Hypothalamus (tissue), 51 donors: Measurements from ENCODE around the gene ADAD2.
A peak's percentile ranks its signal among the peaks of the same experiment; 100 is the strongest.

Experiments
- DNase-seq, 51 donors: peaks; one replicate each; lab custom pipeline; 2025; lab: John Stamatoyannopoulos, UW

The ADAD2 gene

DNA sequence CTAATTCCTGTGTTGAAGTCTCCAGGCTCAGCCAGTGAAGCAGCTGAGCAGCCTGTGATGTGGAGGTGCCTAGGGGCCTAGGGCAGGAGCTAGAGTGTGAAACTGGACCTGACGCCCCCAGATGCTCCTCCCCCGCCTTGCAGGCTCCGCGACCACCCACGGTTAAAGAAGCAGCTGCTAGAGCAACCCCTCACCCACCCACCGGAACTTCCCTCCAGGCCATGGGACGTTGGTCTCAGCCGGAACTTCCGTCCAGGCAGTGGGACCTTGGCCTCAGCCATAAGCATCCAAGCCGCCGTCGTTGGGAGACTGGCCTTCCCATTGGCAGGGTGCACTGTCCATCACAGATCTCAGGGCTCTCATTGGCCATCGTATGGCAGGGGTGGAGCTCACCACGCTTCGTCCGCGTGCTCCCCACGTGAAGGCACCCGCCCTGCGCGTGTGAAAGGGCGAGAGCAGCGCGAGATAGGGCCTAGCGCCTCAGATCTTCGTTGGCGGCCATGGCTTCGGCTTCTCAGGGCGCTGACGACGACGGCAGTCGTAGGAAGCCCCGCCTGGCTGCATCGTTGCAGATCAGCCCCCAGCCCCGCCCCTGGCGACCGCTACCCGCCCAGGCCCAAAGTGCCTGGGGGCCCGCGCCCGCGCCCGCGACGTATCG lies at the start of gene ADAD2:
Gene ADAD2, plus strand, starts transcription at position 427 of the 658 bp plus-strand sequence. Its CDS starts 74 bp downstream, at position 501.
- no peak for DNase-seq

DNA sequence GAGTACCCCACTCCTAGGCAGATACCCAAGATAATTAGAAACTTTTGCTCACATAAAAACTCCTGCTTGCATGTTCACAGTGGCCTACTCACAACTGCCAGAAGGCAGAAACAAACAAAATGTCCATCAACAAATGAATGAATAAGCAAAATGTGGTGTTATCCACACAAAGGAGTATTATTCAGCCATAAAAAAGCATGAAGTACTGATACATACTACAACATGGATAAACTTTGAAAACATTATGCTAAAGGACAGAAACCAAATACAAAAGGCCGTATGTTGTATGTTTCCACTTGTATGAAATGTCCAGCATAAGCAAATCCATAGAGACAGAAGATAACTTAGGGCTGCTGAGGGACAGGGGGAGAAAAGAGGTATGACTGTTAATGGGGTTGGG lies 47.9 kb upstream of the ADAD2 start:
- DNase-seq: no peak

DNA sequence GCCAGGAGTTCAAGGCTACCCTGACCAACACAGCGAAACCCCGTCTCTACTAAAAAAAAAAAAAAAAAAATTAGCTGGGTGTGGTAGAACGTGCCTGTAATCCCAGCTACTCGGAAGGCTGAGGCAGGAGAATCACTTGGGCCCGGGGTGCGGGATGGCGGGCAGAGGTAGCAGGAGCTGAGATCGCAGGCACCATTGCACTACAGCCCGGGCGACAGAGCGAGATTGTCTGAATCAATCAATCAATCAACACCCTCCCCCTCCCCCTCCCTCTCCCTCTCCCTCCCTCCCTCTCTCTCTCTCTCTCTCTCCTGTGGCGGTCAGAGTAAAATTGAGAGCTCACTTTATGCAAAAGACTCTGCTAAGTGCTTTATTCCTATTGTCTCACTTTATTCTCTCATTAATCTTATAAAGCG lies 47.2 kb upstream of the ADAD2 start:
- DNase-seq: no peak

DNA sequence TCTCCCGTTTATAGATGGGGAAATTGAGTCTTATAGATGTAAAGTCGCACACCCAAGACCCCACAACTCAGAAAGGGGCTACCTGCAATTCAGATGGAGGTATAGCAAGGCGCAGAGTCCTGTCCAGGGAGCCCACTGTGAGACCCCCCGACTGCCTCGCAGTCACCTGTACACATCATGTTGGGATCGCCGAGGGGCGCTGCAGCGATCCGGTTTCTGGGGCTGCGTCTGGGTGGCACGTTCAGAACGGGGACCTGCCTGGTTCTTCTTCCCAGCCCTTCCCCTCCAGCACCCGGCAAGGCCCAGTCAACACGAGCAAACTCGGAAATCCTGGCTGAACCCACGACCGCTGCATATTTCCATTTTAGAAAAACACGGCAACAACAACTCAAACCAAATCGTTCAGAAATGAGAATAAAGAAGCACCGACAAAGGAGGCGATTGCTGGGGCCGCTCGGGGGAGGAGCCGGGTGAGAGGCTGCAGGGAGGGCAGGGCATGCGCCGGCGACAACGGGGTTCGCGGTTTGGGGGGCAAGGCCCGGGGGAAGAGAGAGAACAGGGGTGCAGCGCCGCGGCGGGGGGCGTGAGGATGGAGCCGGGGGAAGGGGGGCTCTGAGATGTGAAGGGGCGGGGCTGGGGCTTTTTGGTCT lies 46.6 kb upstream of the ADAD2 start:
- peak in 19 of 51 donors; percentile 9 to 49 (median 29) for DNase-seq

DNA sequence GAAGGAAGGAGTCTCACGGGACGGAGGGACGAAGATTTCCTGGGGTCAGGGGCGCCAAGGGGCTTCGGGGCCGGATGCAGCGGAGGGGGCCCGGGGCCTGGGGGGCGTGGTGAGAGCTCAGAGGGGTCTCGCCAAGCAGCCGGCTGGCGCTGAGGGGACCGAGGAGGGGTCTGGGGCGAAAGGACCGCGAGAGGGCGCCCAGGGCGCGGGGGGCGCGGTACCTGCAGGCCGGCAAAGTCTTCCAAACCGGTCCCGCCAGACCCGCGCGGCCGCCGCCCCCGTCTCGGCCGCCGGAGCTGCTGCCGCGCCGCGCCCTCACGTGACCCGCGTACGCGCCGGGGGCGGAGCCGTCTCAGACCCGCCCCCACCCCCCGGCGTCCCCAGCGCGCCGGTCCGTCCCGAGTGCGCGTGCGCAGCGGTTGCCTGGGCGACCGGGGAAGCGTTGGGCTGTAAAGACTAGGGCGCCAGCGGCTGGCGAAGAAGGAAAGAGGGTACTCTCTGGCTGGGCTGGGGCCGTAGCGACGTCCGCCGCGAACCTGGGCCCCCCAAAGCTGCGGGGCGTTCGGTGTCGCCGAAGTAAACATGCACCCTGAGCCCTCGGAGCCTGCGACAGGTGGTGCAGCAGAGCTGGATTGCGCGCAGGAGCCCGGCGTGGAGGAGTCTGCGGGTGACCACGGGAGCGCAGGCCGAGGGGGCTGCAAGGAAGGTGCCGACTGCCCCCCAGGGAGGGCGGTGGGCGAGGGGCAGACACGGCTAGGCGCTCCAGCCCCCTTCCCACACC lies 45.9 kb upstream of the ADAD2 start, which contains the start of the genes DNAAF1 and HSDL1:
Gene DNAAF1, plus strand, starts transcription at position 450 of the 781 bp plus-strand sequence. Its CDS starts 133 bp downstream, at position 583.
Gene HSDL1, minus strand, starts transcription at position 319 of the 781 bp plus-strand sequence. CDS start 13,856 bp downstream, outside the sequence.
- DNase-seq: peak; percentile 20 to 96 (median 85)

DNA sequence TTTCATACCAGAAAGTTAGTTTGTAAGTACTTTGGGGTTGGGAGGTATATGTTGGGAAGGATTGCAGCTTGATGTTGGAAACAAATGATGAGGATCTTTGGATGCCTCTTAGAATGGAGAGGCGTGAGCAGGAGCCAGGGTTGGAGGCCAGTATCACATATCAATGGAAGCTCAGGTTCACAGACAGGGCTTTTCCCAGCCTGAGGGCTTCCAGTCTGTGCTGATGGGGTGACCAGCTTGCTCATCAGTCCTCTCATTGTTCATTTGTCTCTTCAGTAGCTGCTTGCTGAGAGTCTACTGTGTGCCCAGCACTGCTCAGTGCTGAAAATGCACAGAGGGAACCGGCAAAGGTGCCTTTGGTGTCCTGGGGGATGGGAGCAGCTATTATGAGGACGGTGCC lies 40.0 kb upstream of the ADAD2 start:
- DNase-seq: no peak

DNA sequence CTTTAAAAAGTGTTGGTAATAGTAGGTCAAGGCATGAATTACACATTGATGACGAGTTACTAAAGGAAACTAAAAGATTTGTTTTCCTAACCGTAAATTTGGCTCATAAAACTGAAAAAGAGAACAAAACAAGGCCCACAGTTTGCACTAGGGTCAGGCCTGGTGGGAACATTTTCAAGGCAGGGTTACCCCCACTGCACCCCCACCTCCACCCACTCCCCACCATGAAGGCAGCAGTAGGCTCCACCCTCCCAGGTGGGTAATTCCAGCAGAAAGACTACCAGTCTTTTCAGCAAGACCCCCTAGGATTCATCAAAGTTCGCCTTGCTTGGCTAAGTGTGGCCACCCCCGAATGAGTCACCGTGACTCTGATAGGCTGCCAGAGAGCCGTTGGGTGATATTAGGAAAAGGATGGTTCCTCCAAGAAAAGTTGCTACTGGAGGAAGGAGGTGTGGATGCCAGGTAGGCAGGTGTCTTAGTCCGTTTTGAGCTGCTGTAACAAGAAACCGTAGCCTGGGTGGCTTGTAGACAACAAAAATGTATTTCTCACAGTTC lies 37.2 kb upstream of the ADAD2 start:
- DNase-seq: no peak

DNA sequence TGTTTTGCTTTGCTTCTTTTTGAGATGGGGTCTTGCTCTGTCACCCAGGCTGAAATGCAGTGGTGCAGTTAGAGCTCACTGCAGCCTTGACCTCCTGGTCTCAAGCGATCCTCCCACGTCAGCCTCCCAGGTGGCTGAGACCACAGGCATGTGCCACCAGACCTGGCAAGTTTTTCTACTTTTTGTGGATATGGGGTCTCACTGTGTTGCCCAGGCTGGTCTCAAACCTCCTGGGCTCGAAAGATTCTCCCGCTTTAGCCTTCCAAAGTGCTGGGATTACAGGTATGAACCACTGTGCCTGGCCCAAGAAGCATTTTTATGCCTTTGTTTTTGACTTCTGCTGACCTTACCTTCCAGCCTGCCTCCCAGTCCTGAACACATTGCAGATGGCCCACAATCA lies 35.7 kb upstream of the ADAD2 start:
- no peak for DNase-seq

DNA sequence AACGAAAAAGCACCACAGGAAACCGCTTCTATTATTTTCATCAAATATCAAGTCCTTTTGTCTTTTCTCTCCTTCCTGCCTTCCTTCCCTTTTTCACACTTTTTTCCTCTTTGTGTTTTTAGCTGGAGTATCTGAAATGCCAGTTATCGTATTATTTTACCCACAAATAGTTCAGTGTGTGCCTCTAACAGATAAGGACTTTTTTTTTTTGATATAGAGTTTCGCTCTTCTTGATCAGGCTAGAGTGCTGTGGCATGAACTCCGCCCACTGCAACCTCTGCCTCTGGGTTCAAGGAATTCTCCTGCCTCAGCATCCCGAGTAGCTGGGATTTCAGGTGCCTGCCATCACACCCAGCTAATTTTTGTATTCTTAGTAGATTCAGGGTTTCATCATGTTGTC lies 35.2 kb upstream of the ADAD2 start:
- no peak for DNase-seq

DNA sequence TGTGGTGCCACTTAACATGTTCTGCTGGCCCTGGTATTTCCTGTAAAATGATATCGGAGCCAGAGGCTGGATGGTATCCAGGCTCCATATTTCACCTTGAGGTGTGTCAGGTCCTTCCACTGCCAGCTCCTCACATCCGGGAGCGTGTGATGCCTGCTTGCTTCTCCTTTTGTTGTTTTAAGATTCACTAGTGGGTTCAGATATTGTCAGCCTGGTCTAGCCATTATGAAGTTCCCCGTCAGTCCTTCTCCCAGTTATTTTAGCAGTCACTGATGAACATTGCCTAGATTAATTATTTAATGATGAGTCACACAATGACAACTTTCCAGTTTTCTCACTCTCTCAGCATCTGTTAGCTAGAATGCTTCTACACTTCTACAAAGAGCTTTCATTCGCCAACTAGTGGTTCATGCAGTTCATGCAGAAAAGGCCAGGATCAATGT lies 34.6 kb upstream of the ADAD2 start:
- DNase-seq: no peak

DNA sequence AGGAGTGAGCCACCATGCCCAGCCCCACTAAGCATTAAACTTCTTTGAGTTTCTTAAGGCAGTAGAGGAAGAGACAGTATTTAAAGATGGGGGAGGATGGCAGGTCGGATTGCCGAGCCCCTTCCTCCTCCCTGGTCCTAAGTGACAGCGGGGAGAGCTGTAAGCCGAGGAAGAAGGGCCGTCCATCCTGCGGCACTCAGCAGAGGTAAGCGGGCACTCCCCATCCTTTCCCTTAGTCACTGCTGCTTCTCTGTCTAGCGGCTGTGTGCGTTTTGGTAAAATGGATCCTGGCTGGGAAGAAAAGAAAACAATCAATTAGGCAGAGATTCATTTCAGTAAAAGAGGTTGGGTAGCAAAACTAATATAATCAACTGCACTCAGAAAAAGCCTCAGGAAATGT lies 31.9 kb upstream of the ADAD2 start:
- DNase-seq: no peak

DNA sequence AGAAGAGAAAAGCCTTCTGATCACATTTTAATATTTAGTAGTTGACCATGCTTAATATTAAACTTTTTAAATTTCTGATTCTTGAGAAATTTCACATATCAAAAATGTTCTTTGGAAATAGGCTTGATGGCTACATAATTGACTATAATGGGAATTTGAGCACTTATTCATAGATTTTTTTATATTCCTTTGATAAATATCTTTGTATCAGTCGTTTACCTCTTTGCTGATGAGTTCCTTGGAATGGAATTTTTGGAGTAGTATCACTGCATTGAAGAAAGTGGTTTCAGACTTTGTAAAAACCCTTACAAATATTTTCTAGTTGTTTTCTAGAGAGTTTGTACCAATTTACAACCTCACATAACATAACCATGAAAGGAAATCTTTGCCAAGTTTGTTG lies 31.2 kb upstream of the ADAD2 start:
- DNase-seq: no peak

DNA sequence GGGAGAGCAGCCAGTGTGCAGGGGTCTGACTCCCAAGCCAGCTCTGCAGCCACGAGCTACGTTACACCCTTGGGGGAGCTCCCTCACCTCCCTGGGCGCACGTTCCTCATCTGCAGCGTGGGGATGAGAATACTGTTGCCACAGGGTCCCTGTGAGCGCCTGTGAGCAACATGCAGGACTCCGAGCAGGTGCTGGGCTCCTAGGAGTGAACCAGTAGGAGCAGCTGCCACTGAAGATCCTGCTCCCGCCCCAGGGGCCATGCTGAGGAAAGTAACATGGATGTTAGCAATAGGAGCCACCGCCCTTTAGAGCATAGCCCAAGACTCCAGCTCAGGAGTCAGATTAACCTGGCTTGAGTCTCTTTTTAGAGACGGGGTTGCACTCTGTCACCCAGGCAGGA lies 29.9 kb upstream of the ADAD2 start:
- no peak for DNase-seq

DNA sequence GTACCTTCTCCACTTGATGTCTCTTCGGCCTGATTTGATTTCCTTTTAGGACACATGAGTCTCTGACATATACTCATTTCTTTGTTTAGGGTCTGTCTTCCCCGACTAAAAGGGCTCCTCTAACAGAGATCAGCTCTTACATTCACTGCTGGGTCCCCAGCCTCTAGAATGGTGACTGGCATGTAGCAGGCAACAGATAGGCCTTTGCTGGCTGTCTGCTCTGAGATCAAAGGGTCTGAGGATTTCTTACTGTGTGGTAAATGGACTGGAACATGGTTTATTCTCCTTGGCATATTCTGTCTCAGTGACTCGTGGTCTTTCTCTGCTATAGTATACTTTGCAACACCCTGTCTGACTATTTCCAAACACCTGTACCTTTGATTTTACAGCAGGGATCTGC lies 29.2 kb upstream of the ADAD2 start:
- no peak for DNase-seq

DNA sequence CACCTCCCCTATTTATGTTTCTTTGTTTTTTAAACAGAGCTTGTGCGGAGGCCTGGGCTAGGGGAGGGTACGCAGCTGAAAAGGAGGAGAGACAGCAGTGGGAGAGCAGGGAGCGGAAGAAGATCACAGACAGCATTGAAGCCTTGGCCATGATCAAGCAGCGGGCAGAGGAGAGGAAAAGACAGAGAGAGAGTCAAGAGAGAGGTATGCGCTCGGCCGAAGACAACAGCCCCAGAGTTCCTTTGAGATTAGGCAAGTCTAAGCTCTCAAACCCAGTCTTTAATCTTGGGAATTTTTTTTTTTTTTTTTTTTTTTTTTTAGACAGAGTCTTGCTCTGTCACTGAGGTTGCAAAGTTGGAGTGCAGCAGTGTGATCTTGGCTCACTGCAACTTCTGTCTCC lies 25.2 kb upstream of the ADAD2 start:
- no peak for DNase-seq

DNA sequence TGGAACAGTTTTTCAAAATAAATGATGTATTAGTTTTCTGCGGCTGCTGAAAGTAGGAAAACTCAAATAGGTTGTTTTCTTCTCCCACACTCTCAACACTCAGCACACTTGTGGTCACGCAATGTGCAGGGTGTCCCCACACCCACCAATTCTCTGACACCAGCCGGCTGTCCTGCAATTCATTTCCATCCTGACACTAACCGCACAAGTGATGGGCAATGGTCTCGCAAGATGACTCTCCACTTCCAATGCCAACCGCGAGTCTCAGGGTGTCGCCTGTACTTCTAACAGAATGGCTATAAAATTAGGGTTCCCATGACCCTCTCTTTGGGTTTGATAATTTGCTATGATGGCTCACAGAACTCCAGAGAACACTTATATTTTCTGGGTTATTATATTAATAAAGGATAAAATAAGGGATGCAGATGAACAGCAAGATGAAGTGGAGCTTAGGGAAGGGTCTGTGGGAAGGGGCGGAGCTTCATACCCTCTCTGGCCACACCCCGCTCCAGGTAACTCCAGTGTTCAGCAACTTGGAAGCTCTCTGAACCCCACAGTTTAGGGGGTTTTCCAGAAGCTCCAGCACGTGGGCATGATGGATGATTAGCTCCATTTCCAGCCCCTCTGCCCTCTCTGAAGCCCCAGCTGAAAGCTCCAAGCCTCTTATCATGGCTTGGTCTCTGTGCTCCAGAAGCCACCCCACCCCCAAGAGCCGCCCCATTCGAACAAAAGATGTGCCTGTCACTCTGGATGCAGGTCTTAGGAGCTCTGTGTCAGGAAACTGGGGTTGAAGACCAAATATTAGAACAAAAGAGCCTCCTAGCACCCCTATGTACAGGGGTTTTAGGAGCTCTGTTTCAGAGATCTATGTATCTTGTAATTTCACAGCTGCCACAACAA lies 23.9 kb upstream of the ADAD2 start:
- DNase-seq: no peak

DNA sequence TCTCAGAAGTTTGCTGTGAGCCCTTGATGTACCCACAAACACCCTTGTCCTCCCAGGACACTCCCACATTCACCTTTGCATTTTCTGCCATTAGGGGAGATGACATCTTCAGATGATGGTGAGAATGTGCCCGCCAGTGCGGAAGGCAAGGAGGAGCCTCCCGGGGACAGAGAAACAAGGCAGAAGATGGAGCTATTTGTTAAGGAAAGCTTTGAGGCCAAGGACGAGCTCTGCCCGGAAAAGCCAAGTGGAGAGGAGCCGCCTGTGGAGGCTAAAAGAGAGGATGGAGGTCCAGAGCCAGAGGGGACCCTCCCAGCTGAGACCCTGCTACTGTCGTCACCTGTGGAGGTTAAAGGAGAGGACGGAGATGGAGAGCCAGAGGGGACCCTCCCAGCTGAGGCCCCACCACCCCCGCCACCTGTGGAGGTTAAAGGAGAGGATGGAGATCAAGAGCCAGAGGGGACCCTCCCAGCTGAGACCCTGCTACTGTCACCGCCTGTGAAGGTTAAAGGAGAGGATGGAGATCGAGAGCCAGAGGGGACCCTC lies 21.1 kb upstream of the ADAD2 start:
- no peak for DNase-seq

DNA sequence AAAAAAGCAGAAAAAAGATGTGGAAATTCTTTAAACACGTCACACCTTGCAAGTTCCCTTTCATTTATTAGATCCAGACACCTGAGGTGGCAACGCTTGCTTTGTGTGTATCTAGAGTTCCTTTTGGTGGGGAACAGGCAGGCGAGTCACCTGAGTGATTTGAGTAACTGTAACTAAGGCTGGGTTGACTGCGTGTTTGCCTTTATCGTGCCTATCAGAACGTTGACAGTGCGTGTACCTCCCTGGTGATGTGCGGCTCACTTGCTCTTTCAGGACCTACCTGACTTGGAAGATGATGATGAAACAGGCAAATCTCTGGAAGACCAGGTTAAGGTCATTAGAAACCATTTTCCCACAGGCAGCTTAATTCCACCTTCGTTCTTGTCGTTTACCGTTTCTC lies 16.6 kb upstream of the ADAD2 start:
- DNase-seq: no peak

DNA sequence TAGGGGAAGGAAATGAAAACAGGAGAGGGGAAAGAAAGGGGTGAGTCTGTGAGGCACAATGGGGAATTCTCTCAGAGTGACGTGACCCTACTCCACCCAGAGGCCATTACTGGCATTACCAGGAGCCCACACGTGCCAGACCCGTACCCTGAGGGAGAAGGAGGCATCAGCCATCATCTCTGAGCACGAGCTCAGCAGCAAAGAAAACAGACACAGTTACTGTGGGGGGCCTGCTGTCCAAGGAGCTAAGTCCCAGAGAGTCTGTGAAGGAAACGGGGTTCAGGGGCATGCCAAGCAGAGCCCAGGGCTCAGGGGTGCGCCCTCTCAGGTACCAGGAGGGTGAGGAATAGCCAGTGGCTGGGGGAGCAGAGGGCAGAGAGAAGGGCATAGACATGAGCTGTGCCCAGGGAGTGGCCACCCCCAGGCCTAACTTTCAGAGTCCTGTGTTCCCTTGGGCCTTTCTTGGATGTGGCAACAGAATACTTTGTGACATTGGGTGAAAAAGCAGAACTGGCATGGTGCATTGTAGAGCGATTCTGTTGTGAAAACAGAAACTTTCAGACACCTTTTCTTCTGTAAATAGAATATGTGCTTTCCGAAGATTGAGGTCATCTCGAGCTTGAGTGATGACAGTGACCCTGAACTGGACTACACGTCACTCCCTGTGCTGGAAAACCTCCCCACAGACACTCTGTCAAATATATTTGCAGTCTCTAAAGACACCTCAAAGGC lies 15.4 kb upstream of the ADAD2 start:
- DNase-seq: peak in 17 of 51 donors; percentile 6 to 64 (median 26)
